T1000 (cell line): ENCODE measurements around the gene HDLBP.
A peak's percentile ranks its signal among the peaks of the same experiment; 100 is the strongest.

Experiments
- DNase-seq: peaks from one replicate; lab custom pipeline; 2025; ENCODE audit warnings: mixed read lengths; lab: John Stamatoyannopoulos, UW

The HDLBP gene

DNA sequence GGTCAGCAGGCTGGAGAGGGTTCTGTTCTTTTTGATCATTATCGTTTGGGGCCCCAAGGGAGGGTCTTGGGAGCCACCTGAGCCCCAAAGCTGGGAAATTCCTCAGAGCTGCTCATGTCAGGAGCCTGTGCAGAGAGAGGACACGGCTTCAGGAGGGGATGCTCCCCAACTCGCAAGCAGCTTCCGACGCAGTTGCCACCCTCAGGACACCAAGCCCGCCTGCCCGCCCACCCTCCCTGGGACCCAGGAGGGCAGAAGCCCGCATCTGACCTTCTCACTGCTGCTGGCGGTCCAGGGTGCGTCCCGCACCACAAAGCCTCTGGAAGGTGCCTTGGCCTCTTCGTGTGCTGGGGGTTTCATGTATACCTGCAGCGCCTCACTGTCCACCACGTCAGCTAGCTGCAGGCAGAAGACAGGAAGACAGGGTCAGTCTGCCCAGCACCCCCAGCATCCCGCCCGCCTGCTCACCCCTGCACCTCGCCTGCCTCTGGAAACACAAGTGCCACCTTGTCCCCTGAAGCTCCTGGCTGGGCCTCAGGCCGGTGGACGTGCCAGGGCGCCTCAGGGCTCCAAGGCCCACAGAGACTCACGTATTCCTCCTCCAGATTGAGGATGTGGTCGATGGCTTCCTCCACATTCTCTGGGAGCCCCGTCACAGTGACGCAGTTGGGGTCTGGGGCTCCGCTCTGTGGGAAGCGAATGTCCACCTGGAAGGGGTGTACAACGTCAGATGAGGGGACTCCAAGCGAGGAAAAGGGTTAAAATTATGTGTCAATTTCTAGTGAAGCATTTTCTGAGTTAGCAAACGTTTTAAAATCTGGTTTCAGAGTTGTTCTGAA, 85.7 kb downstream of the HDLBP start:
- DNase-seq: no peak

GRCh38 chr2:241228860-241229516, 86.5 kb downstream of the HDLBP start:
- DNase-seq: no peak

DNA sequence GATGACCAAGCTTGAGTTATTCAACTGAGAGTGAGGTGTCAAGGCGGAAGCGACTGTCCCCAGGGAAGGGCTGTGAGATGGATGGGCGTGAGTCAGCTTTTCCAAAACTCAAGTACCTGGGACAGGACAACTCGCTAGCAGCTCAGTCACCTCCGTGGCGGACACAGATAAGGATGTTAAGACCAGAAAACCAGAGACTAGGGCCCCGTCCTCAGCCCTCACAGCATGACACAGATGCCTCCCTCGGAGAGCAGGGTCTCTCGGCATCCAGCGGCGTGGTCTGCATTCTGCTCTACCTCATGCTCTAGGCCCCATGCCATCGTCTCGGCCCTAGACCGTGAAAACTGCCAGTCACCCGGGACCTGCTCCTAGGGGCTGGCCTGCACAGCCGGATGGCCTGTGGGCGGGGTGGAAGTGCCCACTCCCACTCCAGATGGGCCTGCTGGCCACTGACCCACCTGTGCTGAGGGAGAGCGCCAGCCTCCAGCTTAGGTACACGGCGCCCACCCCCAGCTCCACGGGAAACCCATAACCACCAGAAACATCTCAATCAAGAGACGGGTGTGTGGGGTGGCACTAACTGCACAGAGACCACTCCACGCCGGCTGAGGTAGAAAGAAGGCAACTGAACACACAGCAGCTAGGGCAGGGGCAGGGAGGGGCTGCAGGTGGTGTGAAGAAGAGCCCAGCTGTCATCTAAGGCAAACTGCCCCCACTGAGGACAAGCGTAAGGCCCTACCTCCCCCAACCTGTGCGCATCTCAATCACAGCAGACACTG, 87.2 kb downstream of the HDLBP start:
- no peak for DNase-seq

- DNase-seq: no peak
Observed at GRCh38 chr2:241227594-241227993, 87.9 kb downstream of the HDLBP start.

GRCh38 chr2:241226723-241227572, 88.5 kb downstream of the HDLBP start:
- DNase-seq: no peak

GRCh38 chr2:241225983-241226382, 89.5 kb downstream of the HDLBP start:
- DNase-seq: no peak

GRCh38 chr2:241225545-241225944, 89.9 kb downstream of the HDLBP start:
- no peak for DNase-seq

GRCh38 chr2:241224851-241225438, 90.5 kb downstream of the HDLBP start:
- DNase-seq: no peak

DNA sequence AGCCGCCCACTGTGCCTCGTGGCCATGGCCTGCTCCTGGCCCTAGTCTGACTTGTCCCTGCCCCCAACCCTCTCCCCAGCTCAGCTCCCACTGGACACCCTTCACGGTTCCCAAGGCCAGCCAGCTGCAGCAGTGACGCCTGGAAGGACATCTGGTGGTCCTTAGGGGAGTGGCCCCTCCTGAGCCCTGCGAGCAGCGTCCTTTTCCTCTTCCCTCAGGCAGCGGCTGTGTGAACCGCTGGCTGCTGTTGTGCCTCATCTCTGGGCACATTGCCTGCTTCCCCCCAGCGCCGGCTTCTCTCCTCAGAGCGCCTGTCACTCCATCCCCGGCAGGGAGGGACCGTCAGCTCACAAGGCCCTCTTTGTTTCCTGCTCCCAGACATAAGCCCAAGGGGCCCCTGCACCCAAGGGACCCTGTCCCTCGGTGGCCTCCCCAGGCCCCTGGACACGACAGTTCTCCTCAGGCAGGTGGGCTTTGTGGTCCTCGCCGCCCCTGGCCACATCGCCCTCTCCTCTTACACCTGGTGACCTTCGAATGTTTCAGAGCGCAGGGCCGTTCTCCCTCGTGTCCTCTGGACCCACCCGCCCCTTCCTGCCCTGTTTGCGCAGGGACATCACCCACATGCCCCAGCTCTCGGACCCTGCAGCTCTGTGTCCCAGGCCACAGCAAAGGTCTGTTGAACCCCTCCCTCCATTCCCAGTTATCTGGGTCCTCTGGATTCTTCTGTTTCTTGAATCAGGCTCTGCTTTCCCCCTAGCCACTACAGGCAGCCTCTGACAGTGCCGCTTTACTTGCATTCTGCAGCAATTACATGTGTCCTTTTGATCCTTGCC, 91.2 kb downstream of the HDLBP start:
- DNase-seq: peak; percentile 17

GRCh38 chr2:241223211-241224017, 92.1 kb downstream of the HDLBP start:
- DNase-seq: no peak

- no peak for DNase-seq
Observed at GRCh38 chr2:241219856-241220356, 95.6 kb downstream of the HDLBP start.

DNA sequence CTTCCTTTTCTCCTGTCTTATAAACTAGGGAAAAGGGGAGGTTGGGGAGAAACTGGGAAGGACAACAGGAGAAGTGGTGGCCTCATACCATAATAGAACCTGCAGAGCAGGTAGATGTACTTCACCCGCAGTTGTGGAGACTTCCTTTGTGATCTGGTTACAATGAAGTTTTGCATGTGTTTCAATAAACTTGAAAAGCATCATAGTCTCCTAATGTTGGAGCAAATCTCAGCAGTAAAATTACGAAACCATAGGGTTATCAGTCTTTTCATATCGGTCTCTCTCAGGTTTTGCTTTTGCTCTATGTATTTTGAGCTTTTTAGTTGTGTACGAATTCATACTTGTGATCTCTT, 96.5 kb downstream of the HDLBP start:
- DNase-seq: no peak

DNA sequence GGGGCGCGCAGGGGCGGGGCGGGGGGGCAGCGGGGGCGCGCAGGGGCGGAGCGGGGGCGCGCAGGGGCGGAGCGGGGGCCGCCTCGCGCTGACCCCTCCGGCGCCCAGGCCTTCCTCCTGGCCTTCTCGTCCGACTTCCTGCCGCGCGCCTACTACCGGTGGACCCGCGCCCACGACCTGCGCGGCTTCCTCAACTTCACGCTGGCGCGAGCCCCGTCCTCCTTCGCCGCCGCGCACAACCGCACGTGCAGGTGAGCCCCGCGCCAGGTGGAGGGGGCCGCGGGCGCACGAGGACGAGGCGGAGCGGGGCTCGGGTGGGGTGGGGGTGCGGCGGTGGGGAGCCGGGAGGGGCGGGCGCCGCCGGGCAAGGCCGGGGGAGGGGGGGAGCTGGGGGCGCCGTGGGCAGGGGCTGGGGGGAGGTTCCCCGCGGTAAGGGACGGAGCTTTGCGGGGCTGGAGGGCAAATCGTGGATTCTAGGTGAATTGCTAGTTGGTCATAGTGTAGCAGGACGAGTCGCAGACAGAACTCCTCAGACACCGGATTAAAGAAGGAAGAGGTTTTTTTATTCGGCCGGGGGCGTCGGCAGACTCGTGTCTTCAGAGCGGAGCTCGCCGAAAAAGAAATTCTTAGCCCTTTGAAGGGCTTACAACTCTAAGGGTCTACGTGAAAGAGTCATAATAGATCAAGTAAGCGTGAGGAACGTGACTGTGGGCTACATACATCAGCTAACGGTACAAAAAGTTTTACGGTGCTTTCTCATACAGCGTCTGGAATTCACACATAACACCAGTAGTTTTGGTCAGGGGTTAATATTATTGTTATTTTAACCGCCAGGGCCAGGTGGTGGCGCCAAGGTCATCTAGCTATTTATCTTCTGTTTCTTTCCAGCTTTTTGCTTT, 97.1 kb downstream of the HDLBP start:
- DNase-seq: no peak

DNA sequence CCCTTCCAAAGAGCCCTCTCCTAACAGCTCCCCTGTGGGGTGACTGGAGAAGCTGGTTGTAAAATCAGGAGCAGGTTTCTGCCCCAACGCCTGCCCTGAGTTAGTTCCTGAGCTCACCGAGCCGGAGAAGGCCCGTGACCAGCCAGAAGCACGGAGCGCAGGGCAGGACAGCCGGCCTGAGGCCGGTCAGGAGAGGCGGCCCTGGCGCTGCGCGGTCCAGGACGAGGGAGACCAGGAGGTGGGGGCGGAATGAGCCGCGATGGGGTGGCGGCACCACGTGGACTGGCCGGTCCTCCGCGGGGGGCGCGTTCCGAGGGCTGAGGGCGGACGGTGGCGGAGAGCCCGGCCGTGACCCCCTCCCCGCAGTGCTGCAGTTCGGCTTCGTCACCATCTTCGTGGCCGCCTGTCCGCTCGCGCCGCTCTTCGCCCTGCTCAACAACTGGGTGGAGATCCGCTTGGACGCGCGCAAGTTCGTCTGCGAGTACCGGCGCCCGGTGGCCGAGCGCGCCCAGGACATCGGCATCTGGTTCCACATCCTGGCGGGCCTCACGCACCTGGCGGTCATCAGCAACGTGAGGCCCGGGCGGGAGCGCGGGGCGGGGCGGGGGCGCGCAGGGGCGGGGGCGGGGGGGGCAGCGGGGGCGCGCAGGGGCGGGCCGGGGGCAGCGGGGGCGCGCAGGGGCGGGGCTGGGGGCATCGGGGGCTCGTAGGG, 98.0 kb downstream of the HDLBP start:
- DNase-seq: no peak

DNA sequence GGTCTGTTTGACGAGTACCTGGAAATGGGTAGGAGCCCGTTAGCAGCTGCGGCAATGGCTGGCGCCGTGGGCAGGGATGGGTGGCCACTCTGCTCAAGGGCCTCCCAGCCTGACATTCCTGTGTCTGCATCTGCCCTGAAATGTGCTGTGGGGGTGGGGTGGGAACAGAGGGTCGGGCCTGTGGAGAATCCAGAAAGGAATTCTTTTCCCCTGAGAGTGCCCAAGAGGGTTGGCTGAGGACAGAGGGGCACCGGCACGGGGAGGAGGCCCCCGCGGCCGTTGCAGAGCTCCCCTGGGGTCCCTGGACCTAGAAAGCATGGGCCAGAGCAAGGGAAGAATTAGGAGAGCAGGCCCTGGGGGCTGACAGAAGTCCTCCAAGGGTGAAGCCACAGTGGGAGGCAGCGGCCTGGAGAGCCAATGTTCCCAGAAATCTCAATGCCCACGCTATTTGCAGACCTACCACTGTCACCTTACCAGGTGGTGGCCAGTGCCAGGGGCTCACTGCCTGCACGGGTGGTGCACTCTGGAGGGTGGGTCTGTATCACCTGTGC, 99.2 kb downstream of the HDLBP start:
- DNase-seq: no peak

- DNase-seq: no peak
Observed at GRCh38 chr2:241215421-241215820, 100.1 kb downstream of the HDLBP start.

- no peak for DNase-seq
Observed at GRCh38 chr2:241214766-241215165, 100.7 kb downstream of the HDLBP start.

DNA sequence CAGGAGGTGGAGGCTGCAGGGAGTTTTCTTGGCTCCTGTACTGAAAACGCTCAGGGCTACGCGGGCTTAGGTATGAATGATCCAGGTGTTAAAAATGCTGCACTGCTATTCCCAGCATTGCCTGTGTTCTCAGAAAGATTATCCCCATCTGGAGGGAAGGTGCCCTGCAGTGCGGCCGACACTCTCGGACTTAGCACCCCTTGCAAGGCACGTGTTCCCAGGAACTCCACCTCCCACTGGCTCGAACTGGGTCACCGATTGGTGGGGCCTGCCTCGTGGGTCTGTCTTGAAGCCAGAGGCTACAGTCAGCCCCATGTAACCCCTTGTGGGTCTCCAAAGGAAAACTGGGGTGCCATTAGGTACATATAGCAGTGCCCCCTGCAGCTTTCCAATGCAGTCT, 101.3 kb downstream of the HDLBP start:
- no peak for DNase-seq
